Loucy (cell line): ENCODE results near the gene DDX39A.

Source experiments
- H2AFZ ChIP-seq: fragments of 200-600 bp; sonication (generic); 2 replicates; pipeline ENCODE4 v1.6.0; 2016; ENCODE audit warnings: antibody characterized with exemption, mild to moderate bottlenecking, low read length, moderate library complexity
- H3F3A ChIP-seq: fragments of 200-600 bp; 2 replicates; pipeline ENCODE4 v1.6.0; 2016; ENCODE audit warnings: antibody characterized with exemption, low read depth, mild to moderate bottlenecking
- H3K27me3 ChIP-seq: fragments of 200-600 bp; sonication (generic); 2 replicates; pipeline ENCODE4 v1.6.1; 2014; ENCODE audit warnings: low read length, mild to moderate bottlenecking; ENCODE audit not compliant: insufficient read depth, poor library complexity, severe bottlenecking
- H3K36me3 ChIP-seq: fragments of 200-600 bp; sonication (generic); 2 replicates; pipeline ENCODE4 v1.6.1; 2016; ENCODE audit warnings: low read length; ENCODE audit not compliant: insufficient read depth
- H3K4me1 ChIP-seq: fragments of 200-600 bp; sonication (generic); 2 replicates; pipeline ENCODE4 v1.5.1; 2014; ENCODE audit warnings: low read length, mild to moderate bottlenecking; ENCODE audit not compliant: insufficient read depth, poor library complexity, severe bottlenecking
- H3K4me2 ChIP-seq: fragments of 200-600 bp; sonication (generic); 2 replicates; pipeline ENCODE4 v1.6.0; 2014; ENCODE audit warnings: antibody characterized with exemption, low read length, low read depth, mild to moderate bottlenecking; ENCODE audit not compliant: poor library complexity, severe bottlenecking
- H3K4me3 ChIP-seq: fragments of 200-600 bp; sonication (generic); 2 replicates; pipeline ENCODE4 v1.5.1; 2014; ENCODE audit warnings: low read length, mild to moderate bottlenecking, mixed read lengths; ENCODE audit not compliant: poor library complexity, severe bottlenecking
- H3K79me2 ChIP-seq: fragments of 200-600 bp; sonication (generic); 2 replicates; pipeline ENCODE4 v1.6.1; 2014; ENCODE audit warnings: low read length; ENCODE audit not compliant: insufficient read depth
- H3K9ac ChIP-seq: fragments of 200-600 bp; sonication (generic); 2 replicates; pipeline ENCODE4 v1.6.0; 2014; ENCODE audit warnings: mild to moderate bottlenecking, low read depth, low read length, moderate library complexity; ENCODE audit not compliant: poor library complexity, severe bottlenecking
- H3K9me2 ChIP-seq: fragments of 200-600 bp; sonication (generic); replicated peaks from 2 replicates; pipeline ENCODE4 v1.6.1; 2016; ENCODE audit warnings: low read depth, low read length, mixed read lengths
- H3K9me3 ChIP-seq: fragments of 200-600 bp; sonication (generic); 2 replicates; pipeline ENCODE4 v1.6.1; 2014; ENCODE audit warnings: mild to moderate bottlenecking, antibody characterized with exemption, low read length, low read depth; ENCODE audit not compliant: insufficient read depth
- H4K20me1 ChIP-seq: fragments of 200-600 bp; sonication (generic); 2 replicates; pipeline ENCODE4 v1.6.0; 2014; ENCODE audit warnings: antibody characterized with exemption, low read length, mild to moderate bottlenecking; ENCODE audit not compliant: insufficient read depth, poor library complexity, severe bottlenecking
- CTCF ChIP-seq: fragments of 200-600 bp; sonication (generic); conservative IDR thresholded peaks from 2 replicates; pipeline ENCODE4 v1.5.1; 2014; ENCODE audit warnings: mild to moderate bottlenecking, antibody characterized with exemption, low read length
- EZH2phosphoT487 ChIP-seq: fragments of 200-600 bp; IDR thresholded peaks from 2 replicates; pipeline ENCODE4 v1.6.1; 2018; ENCODE audit warnings: antibody characterized with exemption, mild to moderate bottlenecking, moderate library complexity, borderline replicate concordance

Gene DDX39A

DNA sequence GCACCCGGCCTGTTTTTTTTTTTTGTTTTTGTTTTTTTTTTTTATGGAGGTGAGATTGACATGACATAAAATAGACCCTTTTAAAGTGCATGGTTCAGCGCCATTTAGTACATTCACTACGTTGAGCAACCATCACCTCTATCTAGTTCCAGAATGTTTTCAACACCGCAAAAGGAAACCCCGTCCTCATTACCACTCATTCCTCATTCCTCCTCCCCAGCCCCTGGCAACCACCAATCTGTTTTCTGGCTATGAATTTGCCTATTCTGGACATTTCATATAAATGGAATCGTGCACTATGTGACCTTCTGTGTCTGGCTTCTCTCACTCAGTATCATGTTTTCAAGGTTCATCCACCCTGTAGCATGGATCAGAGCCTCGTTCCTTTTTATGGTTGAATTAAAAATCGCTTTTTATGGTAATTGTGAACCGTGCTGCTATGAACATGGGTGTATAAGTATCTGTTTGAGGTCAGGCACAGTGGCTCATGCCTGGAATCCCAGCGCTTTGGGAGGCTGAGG, 47.8 kb downstream of the DDX39A start:
- Histone ChIP-seq H3K79me2 (no peaks in the 10 kb centered on the region), H3K4me3 (no peak overlapping the region), H3K9me3 (no peaks in the 10 kb centered on the region), H4K20me1 (no peaks in the 10 kb centered on the region), H3K9me2 (no peaks in the 10 kb centered on the region), H3K27me3 (no peaks in the 10 kb centered on the region), H3K36me3 (no peaks in the 10 kb centered on the region), H3K9ac (no peak overlapping the region), H2AFZ (no peak overlapping the region), H3K4me2 (no peak overlapping the region), H3F3A (0 out of 2 replicates have a peak, but pooled peaks cover under 1% of the 10 kb centered on the region), H3K4me1 (peaks cover 17% of the 10 kb centered on the region)
- TF ChIP-seq EZH2phosphoT487 (no peak), CTCF (no peak)

DNA sequence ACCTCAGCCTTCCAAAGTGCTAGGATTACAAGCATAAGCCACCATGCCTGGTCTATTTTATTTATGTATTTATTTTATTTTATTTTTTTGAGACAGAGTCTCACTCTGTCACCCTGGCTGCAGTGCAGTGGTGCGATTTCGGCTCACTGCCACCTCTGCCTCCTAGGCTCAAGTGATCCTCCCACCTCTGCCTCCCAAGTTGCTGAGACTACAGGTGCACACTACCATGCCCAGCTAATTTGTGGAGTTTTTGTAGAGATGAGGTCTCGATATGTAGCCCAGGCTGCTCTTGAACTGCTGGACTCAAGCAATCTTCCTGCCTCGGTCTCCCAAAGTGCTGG, 48.2 kb downstream of the DDX39A start:
- no peaks in the 10 kb centered on the region for H3K9me2 ChIP-seq
- H3K36me3 ChIP-seq, result no peaks in the 10 kb centered on the region
- no peak overlapping the region for H2AFZ ChIP-seq
- H3K4me3 ChIP-seq, result no peak overlapping the region
- H3K27me3 ChIP-seq, result no peaks in the 10 kb centered on the region
- no peak overlapping the region for H3K4me2 ChIP-seq
- H4K20me1 ChIP-seq, result no peaks in the 10 kb centered on the region
- H3F3A ChIP-seq, result 0 out of 2 replicates have a peak, but pooled peaks cover 3% of the 10 kb centered on the region
- no peaks in the 10 kb centered on the region for H3K9me3 ChIP-seq
- H3K4me1 ChIP-seq, result peaks cover 19% of the 10 kb centered on the region
- TF ChIP-seq EZH2phosphoT487 (no peak), CTCF (no peak)
- no peak overlapping the region for H3K9ac ChIP-seq
- H3K79me2 ChIP-seq, result no peaks in the 10 kb centered on the region

DNA sequence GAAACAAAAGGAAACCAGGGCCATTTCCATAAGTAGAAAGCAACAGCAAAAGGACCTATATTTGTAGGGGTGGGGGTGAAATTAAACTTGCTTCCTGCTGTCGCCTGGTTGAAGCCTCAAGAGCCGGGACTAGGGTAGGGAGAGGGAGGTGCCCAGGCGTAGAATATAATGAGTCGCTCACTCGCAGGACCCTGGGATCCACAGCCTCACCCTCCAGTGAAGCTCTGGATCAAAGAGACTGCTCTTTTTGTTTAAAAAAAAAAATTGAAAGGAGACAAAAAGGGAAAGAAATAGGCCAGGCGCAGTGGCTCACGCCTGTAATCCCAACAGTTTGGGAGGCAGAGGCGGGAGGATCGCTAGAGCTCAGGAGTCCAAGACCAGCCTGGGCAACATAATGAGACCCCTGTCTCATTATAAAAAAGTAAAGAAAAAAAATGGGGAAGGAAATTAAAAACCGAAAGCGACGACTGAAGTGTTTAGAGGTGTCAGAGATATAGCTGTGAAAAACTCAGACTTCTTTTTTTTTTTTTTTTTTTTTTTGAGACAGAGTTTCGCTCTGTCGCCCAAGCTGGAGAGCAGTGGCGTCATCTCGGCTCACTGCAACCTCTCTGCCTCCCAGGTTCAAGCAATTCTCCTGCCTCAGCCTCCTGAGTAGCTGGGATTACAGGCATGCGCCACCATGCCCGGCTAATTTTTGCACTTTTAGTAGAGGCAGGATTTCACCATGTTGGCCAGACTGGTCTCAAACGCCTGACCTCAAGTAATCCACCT, 48.8 kb downstream of the DDX39A start:
- H3F3A ChIP-seq, result 0 out of 2 replicates have a peak, but pooled peaks cover 3% of the 10 kb centered on the region
- TF ChIP-seq CTCF (no peak), EZH2phosphoT487 (no peak)
- no peaks in the 10 kb centered on the region for H3K36me3 ChIP-seq
- no peaks in the 10 kb centered on the region for H3K27me3 ChIP-seq
- peak overlapping the region; percentile 26 for H3K4me2 ChIP-seq
- no peaks in the 10 kb centered on the region for H3K9me2 ChIP-seq
- no peak overlapping the region for H3K4me3 ChIP-seq
- H3K9me3 ChIP-seq, result no peaks in the 10 kb centered on the region
- H3K4me1 ChIP-seq, result peaks cover 16% of the 10 kb centered on the region
- H3K79me2 ChIP-seq, result no peaks in the 10 kb centered on the region
- H3K9ac ChIP-seq, result peak overlapping the region; percentile 52
- 0 out of 2 replicates have a peak overlapping the region, but pooled peaks have one; percentile 40 for H2AFZ ChIP-seq
- no peaks in the 10 kb centered on the region for H4K20me1 ChIP-seq
